DND-41 (cell line): Measurements from ENCODE around the gene AATK.

Experiments
- ATAC-seq: fragments of 200-7000 bp; cut with Tn5 transposase; 3 replicates; pipeline ENCODE4 v1.9.1; 2021; ENCODE audit warnings: low read depth; ENCODE audit not compliant: insufficient read depth
- DNase-seq: peaks from one replicate; pipeline ENCODE4 v3.0.0-alpha.2; 2020
- H2AFZ ChIP-seq: 2 replicates; pipeline ENCODE4 v1.6.0; 2012; ENCODE audit warnings: low read depth, low read length
- H3K27ac ChIP-seq: 2 replicates; pipeline ENCODE4 v1.5.1; 2012; ENCODE audit warnings: low read length, inconsistent platforms
- H3K27me3 ChIP-seq: fragments of 200-600 bp; sonication (generic); 2 replicates; pipeline ENCODE4 v1.6.0; 2012; ENCODE audit warnings: low read length, mild to moderate bottlenecking, inconsistent platforms; ENCODE audit not compliant: insufficient read depth, poor library complexity
- H3K36me3 ChIP-seq: 2 replicates; pipeline ENCODE4 v1.5.1; 2012; ENCODE audit warnings: low read length, inconsistent platforms; ENCODE audit not compliant: insufficient read depth
- H3K4me1 ChIP-seq: 2 replicates; pipeline ENCODE4 v1.5.1; 2012; ENCODE audit warnings: mild to moderate bottlenecking, low read length; ENCODE audit not compliant: insufficient read depth
- H3K4me2 ChIP-seq: 2 replicates; pipeline ENCODE4 v1.6.0; 2012; ENCODE audit warnings: mild to moderate bottlenecking, moderate library complexity, low read length, inconsistent platforms; ENCODE audit not compliant: insufficient read depth
- H3K4me3 ChIP-seq, 2 experiments: fragments of 200-600 bp in 1 of 2; shearing (Covaris generic) in 1 of 2; 2 replicates each; pipeline ENCODE4 v1.5.1; 2012 to 2016; ENCODE audit warnings: inconsistent platforms in 2 of 2, low read length in 2 of 2, mild to moderate bottlenecking in 2 of 2, low read depth in 1 of 2, moderate library complexity in 1 of 2
- H3K79me2 ChIP-seq: 2 replicates; pipeline ENCODE4 v1.6.0; 2012; ENCODE audit warnings: low read length, inconsistent platforms; ENCODE audit not compliant: insufficient read depth
- H3K9ac ChIP-seq: 2 replicates; pipeline ENCODE4 v1.6.0; 2012; ENCODE audit warnings: low read depth, mild to moderate bottlenecking, inconsistent platforms, low read length, moderate library complexity
- H3K9me3 ChIP-seq: 2 replicates; pipeline ENCODE4 v1.5.1; 2012; ENCODE audit warnings: low read length, moderate library complexity, mild to moderate bottlenecking, inconsistent platforms; ENCODE audit not compliant: insufficient read depth, severe bottlenecking
- H4K20me1 ChIP-seq: 2 replicates; pipeline ENCODE4 v1.6.0; 2012; ENCODE audit warnings: low read length; ENCODE audit not compliant: insufficient read depth
- CTCF ChIP-seq: IDR thresholded peaks from 2 replicates; pipeline ENCODE4 v1.5.1; 2012; ENCODE audit warnings: borderline replicate concordance, low read length, moderate library complexity, mild to moderate bottlenecking; ENCODE audit not compliant: poor library complexity, severe bottlenecking; ENCODE audit errors: extremely low read depth
- EZH2 ChIP-seq: IDR thresholded peaks from 3 replicates; pipeline ENCODE4 v1.6.1; 2012; ENCODE audit warnings: borderline replicate concordance, low read depth, mild to moderate bottlenecking, moderate library complexity, low read length, inconsistent platforms; ENCODE audit not compliant: severe bottlenecking

Gene AATK

DNA sequence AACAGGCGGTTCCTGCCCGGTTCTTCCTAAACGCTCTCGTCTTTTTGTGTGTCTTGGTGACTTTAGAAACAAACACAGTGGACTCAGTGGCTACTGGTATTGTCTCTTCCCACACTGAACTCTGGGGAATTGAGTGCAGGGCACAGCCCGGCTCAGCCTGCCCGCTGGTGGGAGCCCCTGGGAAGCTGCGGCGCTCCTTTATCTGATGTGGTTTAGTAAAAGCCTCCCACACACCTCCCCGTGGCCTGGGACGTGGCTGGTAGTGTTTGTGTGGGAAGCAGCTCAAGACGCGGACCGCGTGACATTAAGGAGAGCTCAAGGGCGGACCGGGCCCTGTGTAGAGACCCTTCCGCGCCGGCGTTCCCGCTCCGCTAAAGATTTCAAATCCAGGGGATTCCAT, 56.1 kb downstream of the AATK start:
- Histone ChIP-seq H3K27ac (no peak overlapping the region), H3K4me2 (no peak overlapping the region)
- TF ChIP-seq CTCF: no peak
- no peak for TF ChIP-seq EZH2

GRCh38 chr17:81108220-81108619, 57.8 kb downstream of the AATK start:
- Histone ChIP-seq H3K36me3 (no peaks in the 10 kb centered on the region), H3K9me3 (no peaks in the 10 kb centered on the region), H2AFZ (no peak overlapping the region), H3K9ac (no peak overlapping the region), H3K27ac (no peak overlapping the region), H3K27me3 (no peaks in the 10 kb centered on the region), H3K4me2 (no peak overlapping the region), H3K79me2 (no peaks in the 10 kb centered on the region), H3K4me3 (no peak overlapping the region), H3K4me1 (no peaks in the 10 kb centered on the region), H4K20me1 (peaks cover 10% of the 10 kb centered on the region)
- no peak for DNase-seq
- ATAC-seq: no peak
- TF ChIP-seq EZH2: no peak
- TF ChIP-seq CTCF: no peak

More for the DNA sequence above, 56.1 kb downstream of the AATK start:
- DNase-seq (no peak), ATAC-seq (no peak)
- H3K9me3 ChIP-seq: no peaks in the 10 kb centered on the region
- no peak overlapping the region for H3K4me3 ChIP-seq
- H2AFZ ChIP-seq: no peak overlapping the region
- H3K4me1 ChIP-seq: no peaks in the 10 kb centered on the region
- H3K9ac ChIP-seq: no peak overlapping the region
- peaks cover 8% of the 10 kb centered on the region; the same call in 1 of the 2 replicates for H4K20me1 ChIP-seq
- no peaks in the 10 kb centered on the region for H3K27me3 ChIP-seq
- no peaks in the 10 kb centered on the region for H3K36me3 ChIP-seq
- no peaks in the 10 kb centered on the region for H3K79me2 ChIP-seq

DNA sequence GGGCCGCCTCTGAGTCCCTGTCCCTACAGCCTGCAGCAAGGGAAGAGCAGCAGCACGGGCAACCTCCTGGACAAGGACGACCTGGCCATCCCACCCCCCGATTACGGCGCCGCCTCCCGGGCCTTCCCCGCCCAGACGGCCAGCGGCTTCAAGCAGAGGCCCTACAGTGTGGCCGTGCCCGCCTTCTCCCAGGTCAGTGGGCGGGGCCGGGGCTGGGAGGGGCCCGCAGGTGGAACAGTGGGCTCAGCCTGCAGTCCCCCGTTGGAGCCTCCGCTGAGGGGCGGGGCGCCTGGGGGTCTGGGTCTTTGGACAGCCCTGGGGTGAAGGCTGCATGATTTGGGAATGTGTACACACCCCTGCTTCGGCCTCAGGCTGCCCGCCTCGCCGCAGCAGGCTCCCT, 59.3 kb downstream of the AATK start:
- Histone ChIP-seq H3K27ac (no peak overlapping the region), H3K4me1 (no peaks in the 10 kb centered on the region), H3K9ac (no peak overlapping the region), H4K20me1 (peaks cover 10% of the 10 kb centered on the region), H3K4me3 (no peak overlapping the region), H3K27me3 (no peaks in the 10 kb centered on the region), H3K9me3 (no peaks in the 10 kb centered on the region), H3K36me3 (no peaks in the 10 kb centered on the region), H3K79me2 (no peaks in the 10 kb centered on the region), H2AFZ (no peak overlapping the region), H3K4me2 (no peak overlapping the region)
- TF ChIP-seq EZH2 (no peak), CTCF (no peak)
- DNase-seq (no peak), ATAC-seq (no peak)

DNA sequence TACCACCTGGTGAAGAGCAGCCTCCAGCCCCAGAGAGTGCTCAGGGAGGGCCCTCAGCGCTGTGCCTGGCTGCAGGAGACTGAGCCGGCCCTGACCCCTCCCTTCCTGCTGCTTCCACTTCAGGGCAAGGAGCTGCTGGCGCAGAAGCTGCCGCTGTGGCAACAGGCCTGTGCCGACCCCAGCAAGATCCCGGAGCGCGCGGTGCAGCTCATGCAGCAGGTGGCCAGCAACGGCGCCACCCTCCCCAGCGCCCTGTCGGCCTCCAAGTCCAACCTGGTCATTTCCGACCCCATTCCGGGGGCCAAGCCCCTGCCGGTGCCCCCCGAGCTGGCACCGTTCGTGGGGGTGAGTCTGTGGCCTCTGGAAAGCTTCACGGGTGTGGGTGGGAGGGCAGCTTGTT, 62.6 kb downstream of the AATK start:
- ATAC-seq (no peak), DNase-seq (no peak)
- no peak overlapping the region for H2AFZ ChIP-seq
- H3K4me3 ChIP-seq: no peak overlapping the region
- H3K9ac ChIP-seq: no peak overlapping the region
- peaks cover 12% of the 10 kb centered on the region for H4K20me1 ChIP-seq
- H3K4me1 ChIP-seq: 0 out of 2 replicates have a peak, but pooled peaks cover 2% of the 10 kb centered on the region
- no peaks in the 10 kb centered on the region for H3K27me3 ChIP-seq
- TF ChIP-seq EZH2 (no peak), CTCF (no peak)
- H3K36me3 ChIP-seq: no peaks in the 10 kb centered on the region
- H3K79me2 ChIP-seq: no peaks in the 10 kb centered on the region
- H3K27ac ChIP-seq: no peak overlapping the region
- no peaks in the 10 kb centered on the region for H3K9me3 ChIP-seq
- no peak overlapping the region for H3K4me2 ChIP-seq
